Astrocyte of the hippocampus (primary cell): Measurements from ENCODE around the gene RRP1B.
"Not testable (repeated sequence)": the region's sequence is repeated elsewhere in the genome, so short reads cannot be mapped to it uniquely, and the experiment has no call there.

Experiments used
- DNase-seq: peaks from one replicate; pipeline ENCODE4 v3.0.0; 2011; ENCODE audit warnings: low read depth, low spot score

Gene RRP1B

DNA sequence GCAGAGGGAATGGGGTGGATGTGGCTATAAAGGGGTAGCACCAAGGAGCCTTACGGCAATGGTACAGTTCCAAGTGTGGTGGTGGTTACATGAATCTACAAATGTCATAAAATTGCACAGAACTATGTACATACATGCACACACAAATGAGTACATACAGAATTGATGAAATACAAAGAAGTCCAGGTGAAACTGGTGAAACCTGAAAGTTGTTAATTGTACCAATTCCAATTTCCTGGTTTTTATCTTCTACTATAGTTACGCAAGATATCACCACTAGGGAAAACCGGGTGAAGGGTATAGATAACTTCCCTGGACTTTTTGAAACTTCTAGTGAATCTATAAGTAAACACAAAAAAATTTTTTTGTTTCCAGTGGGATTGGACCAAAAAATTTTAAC is 19.0 kb upstream of the RRP1B start:
- DNase-seq = no peak

DNA sequence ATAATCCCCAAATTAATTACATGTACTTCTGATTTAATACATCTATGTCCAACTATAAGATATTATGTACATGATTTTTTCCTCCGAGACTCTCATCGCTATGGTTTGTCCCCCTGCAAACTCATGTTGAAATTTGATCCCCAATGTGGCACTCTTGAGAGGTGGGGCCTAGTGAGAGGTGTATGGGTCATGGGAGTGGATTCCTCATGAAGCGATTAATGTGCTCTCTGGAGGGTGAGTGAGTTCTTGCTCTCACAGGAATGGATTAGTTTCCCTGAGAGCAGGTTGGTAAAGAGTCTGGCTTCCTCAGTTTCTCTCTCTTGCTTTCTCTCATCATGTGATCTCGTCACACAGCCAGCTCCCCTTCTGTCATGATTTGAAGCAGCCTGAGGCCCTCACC is 16.2 kb upstream of the RRP1B start:
- no peak for DNase-seq

DNA sequence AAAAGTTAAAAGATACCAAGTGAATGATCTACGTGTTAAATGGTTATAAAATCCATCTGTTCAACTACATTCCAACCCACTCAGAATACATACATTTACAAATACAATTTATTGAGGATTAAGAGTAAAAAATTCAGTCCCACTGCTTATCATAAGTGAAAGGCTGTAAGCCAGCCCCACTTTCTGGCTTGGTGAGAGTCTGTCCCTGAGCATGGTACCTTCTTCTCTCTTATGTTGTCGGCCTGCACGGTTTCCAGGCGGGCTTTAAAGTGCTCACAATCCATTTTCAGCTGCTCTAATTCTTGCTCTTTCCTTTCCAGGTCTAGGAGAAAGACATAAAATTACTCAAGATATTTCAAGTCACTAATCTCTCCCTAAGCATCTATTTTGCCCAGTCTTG is 15.3 kb upstream of the RRP1B start:
- no peak for DNase-seq

DNA sequence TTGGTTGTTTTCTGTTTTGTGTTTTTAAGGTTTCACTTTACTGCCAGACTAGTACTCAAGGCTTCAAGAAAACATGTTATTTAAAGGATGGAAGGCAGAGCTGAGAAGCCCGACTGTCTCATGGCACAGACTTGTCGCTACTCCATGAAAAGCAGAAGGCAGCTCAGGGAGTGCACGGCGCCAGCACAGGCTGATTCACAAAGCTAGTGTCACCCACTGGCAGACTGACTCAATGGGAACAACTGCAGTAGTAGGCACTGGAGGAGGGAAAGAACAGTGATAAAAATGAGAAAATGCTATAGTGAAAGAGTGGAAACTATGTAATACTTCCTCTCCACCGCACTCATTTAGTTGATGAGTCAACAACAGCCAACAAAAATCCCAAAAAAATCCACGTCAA is 14.8 kb upstream of the RRP1B start:
- DNase-seq = peak; percentile 77

DNA sequence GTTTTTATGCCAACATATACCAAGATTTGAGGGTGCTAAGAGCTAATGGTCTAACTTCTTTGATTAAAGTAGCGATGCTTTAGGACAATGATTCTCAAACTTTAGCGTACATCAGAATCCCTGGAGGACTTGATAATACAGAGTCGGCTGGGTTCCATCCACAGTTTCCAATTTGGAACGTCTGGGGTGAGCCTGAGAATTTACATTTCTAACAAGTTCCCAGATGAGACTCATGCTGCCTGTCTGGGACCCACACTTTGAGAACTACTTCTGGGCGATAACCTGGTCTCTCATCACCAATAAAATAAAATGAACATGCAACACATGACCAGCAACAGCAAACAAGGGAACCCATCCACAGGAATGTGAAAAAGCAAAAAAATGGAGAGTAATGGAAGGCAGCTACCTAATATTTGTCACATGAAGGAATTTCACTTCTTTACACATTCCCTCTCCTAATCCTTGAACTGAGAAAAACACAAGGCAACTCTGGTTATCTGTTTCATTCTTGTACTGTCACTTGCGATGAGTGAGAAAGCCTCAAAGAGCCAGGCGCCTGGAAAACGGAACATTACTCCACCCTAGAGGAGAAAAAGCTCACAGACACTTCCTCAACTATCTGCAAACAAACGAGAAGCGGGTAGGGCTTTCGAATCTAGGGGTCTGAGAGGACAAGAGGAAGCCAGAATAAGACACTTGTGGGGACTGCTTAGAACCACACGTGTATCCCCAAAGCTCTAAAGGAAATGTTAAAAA is 14.0 kb upstream of the RRP1B start:
- DNase-seq = peak; percentile 86

DNA sequence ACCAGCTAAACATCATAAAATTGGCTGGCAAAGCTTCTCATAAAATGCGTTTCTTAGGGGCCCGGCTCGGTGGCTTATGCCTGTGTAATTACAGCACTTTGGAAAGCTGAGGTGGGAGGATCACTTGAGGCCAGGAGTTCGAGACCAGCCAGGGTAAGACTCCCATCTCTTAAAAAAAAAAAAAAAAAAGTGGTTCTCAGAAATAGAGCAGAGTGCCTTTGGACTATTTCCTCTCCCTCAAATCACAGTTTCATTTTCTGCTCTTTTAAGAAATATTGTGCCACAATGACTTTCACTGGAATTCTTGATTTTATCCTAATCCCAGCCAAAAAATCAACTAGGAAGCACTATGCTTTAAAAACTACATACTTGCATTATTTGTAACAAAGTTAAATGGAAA is 13.4 kb upstream of the RRP1B start:
- no peak for DNase-seq

DNA sequence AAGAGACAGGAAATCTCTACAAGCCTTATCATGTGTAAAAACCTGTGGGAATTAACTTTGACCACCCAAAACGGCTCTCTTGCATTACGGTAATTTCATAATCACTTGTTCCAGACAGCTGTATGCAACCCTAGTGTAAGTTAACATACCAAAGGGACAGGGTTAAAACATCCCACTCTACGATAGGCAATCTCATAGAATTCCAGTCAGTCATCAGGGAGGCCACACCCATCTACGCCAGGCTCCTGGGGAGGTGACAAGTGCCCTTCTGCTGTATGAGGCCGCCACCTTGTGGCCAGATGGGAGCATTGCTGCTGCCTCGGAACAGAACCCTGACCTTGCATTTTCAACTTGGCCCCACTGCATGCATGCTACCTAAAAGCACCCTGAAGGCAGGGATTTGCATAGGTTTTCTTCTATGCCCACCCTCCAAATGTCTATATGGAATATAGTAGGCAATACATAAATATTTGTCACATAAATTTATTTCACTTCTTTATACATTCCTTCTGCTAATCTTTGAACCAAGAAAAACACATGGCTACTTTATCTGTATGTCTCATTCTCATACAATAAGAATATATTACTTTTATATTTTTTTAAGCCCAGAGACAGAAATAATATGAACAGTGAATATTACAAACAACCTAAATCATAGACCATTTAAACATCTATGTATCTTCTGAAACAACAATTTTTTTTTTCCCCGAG is 12.7 kb upstream of the RRP1B start:
- peak; percentile 94 for DNase-seq

DNA sequence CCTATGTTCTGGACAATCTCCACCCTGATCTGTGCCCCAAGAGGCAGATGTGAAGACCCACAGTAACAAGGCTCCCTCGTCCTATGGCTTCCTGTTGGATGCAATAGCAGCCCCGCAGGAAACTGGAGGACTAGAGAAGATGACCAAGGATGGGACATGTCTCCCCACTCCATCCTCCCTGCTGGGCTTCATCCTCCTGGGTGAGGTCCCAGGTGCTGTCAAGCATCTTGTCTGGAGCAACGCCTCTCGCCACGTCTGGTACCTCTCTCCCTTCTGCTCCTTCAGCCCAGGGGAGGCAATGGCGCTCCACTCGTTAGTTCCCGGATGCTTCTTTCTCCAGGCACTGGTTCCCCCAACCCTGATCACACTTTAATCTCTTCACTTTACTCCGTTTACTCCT is 11.2 kb upstream of the RRP1B start:
- no peak for DNase-seq

DNA sequence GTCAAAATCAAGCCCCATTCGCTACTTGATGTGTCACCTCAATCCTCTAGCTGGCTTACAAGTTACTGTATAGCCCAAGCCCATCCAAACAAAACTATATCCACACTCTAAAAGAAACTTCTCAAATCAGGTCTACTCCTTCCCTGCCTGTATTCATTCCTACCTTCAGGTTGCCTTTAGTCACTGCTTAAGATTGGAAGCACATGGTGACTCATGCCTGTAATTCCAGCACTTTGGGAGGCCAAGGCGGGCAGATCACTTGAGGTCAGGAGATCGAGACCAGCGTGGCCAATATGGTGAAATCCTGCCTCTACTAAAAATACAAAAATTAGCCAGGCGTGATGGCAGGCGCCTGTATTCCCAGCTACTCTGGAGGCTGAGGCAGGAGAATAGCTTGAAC is 7.4 kb upstream of the RRP1B start:
- DNase-seq = not testable (repeated sequence)

DNA sequence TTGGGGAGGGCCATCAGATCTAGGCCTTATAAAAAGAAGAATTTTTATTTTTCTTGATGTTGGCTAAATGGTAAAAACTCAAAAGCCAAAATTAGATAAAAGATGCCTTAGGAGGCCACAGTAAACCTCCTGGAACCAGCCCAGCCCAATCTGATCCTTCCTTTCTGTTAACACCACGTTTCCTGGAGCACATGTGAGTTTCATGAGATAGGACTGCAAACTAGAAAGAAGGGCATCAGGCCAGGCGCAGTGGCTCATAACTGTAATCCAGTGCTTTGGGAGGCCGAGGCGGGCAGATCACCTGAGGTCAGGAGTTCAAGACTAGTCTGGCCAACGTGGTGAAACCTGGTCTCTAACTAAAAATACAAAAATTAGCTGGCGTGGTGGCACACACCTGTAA is 6.7 kb upstream of the RRP1B start:
- no peak for DNase-seq

DNA sequence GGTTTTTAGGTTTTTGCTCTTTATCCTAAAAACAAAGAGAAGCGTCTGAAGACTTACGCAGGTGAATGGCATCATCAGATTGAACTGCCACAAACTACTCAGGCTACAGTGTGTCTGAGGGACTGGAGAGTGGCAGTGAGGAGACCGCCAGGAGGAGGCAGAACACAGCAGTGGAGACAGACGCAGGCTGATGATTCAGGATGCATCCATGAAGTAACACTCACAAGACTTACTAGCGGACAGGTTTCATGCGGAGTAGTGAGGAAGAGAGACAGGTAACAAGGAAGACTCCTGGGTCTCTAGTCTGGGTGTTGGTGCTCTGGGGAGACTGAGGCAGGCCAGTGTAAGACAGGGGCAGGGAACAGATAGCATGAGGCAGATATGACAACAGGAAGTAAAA is 5.7 kb upstream of the RRP1B start:
- no peak for DNase-seq

DNA sequence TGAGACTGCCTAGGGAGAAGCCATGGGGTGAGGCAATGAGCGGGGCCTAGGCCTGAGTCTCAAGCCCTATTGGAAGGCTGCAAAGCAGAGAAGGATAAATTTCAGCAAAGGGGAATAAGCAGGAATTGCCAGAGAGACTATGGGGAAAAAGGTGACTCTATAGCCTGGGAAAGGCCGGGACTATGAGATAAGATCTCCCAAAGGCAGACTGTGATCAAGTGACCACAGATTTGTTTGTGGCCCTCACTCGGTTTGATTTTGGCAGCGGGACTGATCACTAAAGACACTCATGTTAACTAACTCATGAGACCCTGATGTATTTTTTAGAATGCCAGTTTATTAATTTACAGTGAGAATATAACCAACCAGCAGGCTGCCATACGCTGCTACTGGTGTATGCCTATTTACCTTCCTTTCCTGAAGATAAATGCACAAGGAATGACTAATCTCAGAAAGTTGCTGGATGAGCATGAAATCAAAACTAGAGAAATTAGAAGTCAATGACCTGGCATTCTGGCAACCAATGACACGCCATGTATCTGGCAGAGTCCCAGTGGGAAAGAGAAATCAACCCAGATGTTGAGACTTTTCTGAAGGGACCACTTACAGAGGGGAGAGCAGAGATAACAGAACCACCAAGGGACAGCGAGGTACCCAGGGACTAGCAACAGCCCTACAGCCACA is 4.4 kb upstream of the RRP1B start:
- DNase-seq = peak; percentile 7

DNA sequence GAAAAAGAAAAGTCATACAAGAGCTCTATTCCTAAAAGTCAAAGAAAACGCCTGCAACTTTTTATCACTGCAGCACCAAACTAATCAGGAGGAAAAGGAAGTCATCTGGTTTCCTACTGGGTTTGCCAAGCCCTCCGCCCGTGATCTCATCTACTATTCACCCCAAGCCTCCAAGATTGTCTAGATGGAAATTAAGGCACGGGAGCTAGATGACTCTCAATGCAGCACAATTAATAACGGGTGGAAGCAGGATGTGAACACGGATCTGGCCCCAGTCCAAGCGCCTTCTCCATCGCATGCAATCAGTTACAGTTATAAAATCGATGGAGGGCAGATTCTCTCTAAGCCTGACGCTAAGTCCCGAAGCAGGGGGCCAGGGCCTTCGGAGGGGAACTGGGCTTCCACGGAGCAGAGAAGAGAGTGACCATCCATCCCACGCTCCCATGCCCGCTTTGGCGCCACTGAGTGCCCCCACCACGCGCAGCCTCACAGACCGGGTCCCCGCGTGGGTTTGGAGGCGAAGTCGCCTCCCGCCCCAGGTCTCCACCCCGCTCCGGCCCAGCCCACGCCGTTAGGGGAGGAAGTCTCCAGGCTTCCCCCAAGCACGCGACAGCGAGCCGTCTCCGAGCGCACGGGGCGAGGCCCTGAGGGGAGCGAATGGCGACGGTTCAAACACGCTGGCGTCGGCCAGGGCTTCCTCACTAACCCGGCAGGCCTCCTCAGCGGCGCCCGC is 1.8 kb upstream of the RRP1B start:
- DNase-seq = no peak

DNA sequence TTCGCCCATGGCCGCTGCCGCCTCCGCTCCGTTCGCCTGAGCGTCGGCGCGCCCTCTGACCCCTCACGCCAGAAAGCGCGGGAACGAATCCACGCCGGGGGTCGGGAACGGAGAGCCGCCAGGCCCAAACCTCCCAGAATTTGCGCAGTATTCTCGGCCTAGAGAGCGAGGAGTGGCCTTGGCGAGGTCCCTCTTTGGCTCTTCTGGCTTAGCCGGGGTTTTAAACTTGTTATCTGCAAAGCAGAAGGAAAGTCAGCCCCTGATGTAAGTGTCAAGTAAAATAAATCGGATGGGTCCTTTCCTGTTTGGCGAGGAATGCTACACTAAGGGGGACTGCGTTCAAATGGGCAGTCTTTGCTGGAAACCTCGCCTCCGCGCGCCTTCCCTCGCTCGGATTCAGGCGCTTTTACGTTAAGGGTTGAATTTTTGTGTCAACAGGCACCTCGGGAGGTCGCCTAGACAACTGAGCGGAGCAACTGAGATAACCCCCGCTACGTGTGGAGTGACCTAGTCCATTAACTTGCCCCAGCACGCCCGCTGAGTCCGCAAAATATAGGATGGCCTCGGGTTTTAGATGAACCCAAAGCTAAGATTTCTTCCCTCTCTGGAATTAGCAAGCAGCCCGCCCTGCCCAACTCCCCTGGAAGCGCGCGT is 1.1 kb upstream of the RRP1B start:
- DNase-seq = no peak

DNA sequence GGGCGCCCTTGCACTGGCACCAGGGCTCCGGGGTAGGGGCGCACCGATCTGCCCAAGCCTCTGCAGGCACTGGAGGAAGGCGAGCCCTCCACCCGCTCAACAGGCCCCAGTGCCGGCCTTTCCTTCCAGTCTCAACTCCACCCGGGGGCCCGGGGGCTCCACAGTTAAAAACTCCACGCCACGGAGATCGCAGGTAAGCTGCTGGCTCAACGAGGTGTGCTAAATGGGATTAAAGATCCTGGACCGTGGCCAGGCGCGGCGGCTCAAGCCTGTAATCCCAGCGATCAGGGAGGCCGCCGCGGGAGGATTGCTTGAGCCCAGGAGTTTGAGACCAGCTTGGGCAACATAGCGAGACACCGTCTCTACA is 608 bp upstream of the RRP1B start:
- no peak for DNase-seq

DNA sequence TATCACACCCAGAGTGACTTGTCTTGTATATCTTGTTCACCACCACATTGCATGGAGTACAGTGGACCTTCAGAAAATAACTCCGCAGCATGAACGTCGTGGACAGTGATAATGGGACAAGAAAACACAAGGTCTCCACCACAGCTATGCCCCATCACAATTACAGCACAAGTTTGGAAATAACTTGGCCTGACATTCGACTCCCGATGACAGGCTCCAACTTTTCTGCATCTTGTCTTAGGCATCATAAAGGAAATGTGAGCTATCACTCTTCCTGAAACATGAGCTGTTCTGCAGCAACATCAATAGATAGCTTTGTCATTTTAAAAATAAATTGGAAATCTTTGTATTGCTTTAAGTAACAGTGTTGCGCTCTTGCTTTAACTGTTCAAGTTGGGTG is 2.9 kb downstream of the RRP1B start:
- DNase-seq = no peak

DNA sequence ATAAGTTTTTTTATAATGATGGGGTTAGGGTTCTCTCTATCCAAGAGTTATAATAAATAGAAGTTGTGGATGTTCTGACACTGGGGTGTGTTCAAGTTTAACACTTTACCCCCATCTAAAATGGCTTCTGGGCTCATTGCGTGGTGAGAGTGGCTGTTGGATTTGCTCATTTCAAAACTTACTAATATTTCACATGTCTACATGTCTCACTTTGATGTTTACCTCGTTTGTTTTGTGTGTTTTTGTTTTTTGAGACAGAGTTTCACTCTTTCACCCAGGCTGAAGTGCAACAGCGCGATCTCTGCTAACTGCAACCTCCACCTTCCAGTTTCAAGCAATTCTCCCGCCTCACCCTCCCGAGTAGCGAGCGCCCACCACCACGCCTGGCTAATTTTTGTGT is 3.7 kb downstream of the RRP1B start:
- DNase-seq = no peak

DNA sequence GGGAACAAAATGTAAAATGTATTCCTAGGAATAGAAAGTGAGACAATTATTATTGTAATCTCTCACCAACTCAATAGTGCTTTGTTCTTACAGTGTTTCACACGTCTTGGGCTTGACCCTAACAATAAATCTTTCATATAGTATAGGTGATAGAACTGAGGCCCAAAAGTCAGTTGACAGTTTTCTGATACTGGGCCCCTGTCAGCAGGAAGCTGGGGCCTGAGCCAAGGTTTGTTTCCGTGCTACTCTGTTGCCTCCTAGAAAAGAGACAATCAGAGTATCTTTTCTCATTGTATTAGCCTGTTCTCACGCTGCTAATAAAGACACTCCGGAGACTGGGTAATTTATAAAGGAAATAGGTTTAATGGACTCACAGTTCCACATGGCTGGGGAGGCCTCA is 5.0 kb downstream of the RRP1B start:
- DNase-seq = no peak

DNA sequence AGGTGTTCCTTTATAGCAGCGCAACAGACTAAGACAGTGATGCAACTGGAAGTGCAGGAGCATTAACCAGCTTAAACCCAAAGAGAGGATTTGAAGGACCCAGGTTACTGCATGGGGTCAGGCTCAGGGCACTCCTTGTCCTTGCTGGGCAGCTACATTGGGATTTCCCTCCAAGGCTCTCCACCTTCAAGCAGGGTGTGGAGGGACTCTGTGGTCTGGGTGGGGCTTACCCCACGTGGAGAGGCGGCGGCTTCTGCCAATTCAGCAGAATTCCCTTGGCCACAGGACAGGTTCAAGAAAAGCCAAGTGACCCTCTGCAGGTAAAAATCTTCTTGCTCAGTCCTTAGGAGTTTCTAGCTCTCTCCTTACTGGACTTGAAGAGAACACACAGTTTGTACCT is 6.5 kb downstream of the RRP1B start:
- no peak for DNase-seq

DNA sequence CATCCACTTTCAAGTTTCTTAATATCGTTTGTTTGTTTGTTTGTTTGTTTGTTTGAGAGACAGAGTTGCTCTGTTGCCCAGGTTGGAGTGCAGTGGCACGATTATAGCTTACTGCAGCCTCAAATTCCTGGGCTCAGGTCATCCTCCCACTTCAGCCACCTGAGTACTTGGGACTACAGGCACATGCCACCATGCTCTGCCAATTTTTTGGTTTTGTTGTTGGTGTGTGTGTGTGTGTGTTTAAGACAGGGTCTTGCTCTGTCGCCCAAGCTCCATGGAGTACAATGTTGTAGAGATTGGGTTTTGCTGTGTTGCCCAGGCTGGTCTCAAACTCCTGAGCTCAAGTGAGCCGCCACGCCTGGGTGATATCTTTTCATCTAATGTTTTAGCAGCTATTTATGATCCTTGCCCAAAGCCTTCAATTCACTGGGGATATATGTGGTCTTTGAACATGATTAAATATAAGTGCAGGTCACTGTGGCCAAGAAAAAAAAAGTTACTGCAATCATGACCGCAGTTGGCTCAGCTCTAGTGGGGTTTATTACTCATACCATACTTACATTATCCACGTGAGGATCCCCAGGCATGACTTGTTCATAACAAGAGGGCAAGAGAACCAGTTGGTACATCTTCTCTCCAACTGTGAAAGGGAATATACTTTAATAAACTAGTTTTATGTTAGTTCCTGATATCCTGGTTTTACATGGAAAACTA is 8.0 kb downstream of the RRP1B start:
- peak; percentile 27 for DNase-seq
